Keratinocyte (primary cell): ENCODE measurements around the gene TSPY9. TPM values are rescaled to one million over a fixed set of nuclear protein-coding genes. Genes with fewer than 3 reads are reported as not detected.

Experiments
- polyA plus RNA-seq, 5 experiments: library from polyadenylated mRNA; depleted of rRNA in 3 of 5; stranded (reverse) in 3 of 5; stranded (forward) in 1 of 5; unstranded in 1 of 5; fragments of >200 nt; gene quantifications; 1 replicate in 1 of 5; 2 replicates in 3 of 5; 3 replicates in 1 of 5; pipeline versions ENCODE4 v1.2.1 to v1.2.3, GENCODE V29; 2011 to 2012; ENCODE audit warnings: missing spikeins in 2 of 5, low read depth in 1 of 5, low replicate concordance in 1 of 5

The TSPY9 gene
- polyA plus RNA-seq, 1 donor (not counting 4 experiments of a cell fraction or from before 2014, with no cell fraction given) = not detected

Other genes with a start within 250 kb of the TSPY9 start
- gene TSPY4, start 149.8 kb upstream of the TSPY9 start, polyA plus RNA-seq = not detected in 3 replicates
- not detected in 3 replicates for gene TSPY8, start 129.5 kb upstream of the TSPY9 start, polyA plus RNA-seq
- not detected in 3 replicates for gene TSPY3, start 88.8 kb upstream of the TSPY9 start, polyA plus RNA-seq
- not detected in 3 replicates for gene TSPY1, start 20.3 kb upstream of the TSPY9 start, polyA plus RNA-seq
- not detected in 3 replicates for gene TSPY10, start 40.6 kb downstream of the TSPY9 start, polyA plus RNA-seq